ENCODE measurements around the gene GSTM5.
"Not testable (repeated sequence)": the region's sequence is repeated elsewhere in the genome, so short reads cannot be mapped to it uniquely, and the experiment has no call there.

Gene GSTM5

DNA sequence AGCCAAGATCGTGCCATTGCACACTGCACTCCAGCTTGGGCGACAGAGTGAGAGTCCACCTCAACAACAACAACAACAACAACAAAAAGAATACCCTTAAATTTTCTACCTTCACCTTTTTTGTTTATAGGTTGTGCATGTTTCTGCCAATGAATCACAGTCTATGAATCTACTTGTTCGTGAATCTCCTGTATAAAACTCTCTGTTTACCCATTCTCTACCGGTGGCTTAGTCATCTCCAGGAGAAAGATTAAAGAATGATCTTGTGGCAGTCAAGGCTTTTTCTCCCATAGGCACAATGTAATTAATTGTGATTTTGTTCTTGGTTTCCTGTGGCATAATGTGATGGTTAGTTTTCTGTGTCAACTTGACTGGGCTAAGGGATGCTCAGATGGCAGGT is 14.2 kb upstream of the GSTM5 start:
- DNase-seq = not testable (repeated sequence)

DNA sequence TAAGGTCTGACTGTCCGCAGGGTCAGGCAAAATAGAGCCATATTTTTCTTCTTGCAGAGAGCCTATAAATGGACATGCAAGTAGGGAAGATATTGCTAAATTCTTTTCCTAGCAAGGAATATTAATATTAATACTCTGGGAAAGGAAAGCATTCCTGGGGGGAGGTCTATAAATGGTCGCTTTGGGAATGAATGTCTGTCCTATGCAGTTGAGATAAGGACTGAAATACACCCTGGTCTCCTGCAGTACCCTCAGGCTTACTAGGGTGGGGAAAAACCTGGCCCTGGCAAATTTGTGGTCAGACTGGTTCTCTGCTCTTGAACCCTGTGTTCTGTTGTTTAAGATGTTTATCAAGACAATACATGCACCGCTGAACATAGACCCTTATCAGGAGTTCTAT is 9.1 kb upstream of the GSTM5 start:
- not testable (repeated sequence) for DNase-seq

DNA sequence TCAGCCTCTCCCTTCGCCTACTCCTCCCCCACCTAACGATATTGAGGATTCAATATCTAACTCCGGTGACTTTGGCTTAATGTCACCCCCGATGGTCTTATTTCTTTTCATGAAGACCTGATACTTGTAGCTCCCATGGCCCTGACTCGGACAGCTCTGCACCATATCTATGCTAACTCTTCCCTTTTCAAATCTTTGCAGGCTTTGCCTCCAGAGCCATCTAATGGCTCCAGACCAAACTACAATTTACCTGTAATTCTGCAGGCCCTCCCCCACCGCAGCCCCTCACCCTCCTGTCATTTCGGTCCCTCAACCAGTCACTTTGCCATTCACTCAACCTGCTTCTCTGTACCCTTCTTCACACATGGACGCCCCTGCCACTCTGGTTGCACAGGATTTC is 7.9 kb upstream of the GSTM5 start:
- DNase-seq = no peak

DNA sequence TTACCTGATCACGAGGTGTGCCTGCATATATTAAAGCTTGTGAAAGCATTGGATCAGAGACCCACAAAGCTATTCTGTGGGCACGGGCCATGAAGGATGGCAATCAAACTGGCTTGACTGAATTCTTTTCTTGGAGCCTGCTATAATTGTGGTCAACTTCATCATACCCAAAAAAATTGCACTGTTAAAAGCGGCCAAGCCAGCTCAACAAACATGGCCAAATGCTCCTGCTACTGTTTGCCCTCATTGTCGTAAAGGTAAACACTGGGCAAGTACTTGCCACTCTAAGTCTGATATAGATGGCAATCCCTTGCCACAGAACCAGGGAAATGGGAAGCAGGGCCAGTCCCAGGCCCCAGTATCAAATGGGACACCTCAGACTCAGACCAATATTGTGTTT is 6.6 kb upstream of the GSTM5 start:
- DNase-seq = no peak

DNA sequence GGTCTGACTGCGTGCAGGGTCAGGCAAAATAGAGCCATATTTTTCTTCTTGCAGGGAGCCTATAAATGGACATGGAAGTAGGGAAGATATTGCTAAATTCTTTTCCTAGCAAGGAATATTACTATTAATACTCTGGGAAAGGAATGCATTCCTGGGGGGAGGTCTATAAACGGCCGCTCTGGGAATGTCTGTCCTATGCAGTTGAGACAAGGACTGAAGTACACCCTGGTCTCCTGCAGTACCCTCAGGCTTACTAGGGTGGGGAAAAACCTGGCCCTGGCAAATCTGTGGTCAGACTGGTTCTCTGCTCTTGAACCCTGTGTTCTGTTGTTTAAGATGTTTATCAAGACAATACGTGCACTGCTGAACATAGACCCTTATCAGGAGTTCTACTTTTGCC is 3.1 kb upstream of the GSTM5 start:
- not testable (repeated sequence) for DNase-seq

DNA sequence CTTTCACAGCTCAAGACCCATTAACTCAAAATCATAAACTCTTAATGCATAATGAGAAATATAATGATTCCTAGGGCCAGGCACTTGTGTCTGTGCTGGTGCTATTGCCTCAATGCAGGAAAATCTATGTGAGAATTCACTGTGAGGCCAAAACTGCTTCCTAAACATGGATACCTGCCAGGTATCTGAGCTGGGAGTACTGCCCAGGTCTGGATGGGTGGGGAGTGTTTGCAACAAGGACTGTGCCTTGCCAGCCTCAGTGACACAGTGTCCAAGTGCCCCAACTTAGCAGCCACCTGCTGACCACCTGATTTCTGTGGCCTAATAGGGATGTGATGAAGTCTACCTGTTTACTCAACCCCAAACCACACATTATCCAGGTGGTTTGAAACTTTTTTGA is 2.2 kb upstream of the GSTM5 start:
- not testable (repeated sequence) for DNase-seq

DNA sequence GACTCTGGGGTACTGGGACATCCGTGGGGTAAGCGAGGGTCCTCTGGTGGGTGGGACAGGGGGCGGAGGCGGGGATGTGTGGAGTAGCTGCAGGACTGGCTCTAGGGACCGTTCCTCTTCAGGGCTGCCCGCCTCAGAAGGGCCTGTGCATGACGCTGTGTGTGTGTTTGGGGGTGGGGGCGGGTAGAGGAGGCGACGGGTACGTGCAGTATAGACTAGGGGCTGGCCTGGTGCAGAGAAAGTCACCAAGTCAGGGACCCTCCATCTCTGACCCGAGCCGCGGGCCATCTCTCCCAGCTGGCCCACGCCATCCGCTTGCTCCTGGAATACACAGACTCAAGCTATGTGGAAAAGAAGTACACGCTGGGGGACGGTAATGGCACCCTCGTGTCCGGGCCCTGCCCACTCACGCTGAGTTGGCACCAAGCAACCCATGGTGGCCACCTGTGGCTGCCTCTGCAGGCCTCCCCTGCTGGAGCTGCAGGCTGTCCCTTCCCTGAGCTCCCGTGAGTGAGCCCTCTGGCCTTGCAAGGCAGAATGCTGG is 342 bp downstream of the GSTM5 start:
- peak; percentile 0 for DNase-seq

DNA sequence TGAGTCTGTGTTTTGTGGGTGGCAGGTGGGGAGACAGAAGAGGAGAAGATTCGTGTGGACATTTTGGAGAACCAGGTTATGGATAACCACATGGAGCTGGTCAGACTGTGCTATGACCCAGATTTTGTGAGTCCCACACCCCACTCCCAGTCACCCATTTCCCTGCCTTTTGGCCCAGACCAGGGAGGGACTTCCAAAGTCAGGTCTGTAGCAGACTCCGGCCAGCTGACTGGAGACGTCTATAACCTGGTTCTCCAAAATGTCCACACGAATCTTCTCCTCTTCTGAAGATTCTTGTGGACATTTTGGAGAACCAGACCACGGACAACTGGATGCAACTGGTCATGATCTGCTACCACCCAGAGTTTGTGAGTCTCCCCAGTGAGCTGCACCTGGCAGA is 1.6 kb downstream of the GSTM5 start:
- DNase-seq = no peak

DNA sequence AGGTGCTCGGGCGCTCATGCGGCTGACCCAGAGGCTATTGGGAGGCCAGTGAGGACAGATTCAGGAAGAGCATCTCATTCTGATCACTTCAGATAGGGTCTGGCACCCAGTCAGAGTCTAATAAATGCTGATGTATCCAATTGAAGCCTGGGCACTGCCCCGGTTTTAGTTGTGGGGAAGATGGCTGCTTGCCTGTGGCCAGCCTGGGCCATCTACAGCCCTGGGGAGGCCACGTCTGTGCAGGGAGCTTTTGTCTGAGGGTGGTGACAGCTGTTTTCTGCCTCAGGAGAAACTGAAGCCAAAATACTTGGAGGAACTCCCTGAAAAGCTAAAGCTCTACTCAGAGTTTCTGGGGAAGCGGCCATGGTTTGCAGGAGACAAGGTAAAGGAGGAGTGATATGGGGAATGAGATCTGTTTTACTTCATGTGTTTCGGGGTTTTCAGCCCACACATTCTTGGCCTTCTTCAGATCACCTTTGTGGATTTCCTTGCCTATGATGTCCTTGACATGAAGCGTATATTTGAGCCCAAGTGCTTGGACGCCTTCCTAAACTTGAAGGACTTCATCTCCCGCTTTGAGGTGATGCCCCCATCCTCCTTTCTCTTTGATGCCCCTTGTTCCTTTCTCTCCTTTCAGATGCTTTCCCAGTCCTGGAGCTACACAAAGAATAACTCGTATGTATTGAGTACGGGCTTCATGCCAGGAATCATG is 2.8 kb downstream of the GSTM5 start:
- no peak for DNase-seq

DNA sequence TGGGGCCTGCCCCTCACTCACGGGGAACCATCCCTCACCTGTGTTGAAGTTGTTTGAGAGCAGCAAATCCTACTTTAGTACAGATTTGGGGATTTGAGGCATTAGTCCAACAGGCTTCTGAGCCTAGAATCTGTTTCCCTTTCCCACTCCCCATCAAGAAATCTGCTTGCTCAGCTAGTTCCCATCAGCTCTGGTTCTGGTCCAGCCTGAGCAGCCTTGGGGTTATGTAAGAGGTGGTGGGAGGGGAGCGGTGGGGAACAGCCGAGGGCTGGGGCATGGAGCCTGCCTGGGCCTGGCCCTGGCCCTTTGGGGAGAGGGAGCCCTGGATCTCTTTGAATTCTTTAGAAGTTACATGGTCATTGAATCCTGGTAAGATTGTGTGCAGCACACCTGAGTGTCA is 4.1 kb downstream of the GSTM5 start:
- no peak for DNase-seq

DNA sequence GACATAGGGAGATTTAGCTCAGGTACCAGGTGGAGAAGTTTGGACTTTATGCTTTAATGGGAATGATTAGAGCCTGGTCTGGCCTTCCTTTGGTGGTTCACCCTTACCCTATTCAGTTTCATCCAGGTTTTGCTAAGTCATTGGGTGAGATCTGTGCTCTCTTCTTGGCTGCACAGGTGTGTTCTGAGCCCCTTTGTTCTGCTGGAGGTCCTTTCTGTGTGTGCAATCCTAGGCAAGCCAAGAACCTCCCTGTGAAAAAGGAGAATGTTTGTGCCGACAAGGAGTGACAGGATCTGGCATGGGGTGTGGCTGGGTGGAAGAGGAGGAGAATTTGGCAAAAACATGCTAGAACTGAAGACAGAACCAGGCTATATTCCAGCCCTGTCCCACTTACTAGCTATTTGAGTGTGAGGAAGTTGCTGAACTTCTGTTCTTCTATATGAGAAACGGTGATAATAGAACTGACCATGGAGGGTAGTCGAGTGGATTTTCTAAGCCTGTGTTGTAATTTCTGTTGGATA is 4.6 kb downstream of the GSTM5 start:
- DNase-seq = no peak

DNA sequence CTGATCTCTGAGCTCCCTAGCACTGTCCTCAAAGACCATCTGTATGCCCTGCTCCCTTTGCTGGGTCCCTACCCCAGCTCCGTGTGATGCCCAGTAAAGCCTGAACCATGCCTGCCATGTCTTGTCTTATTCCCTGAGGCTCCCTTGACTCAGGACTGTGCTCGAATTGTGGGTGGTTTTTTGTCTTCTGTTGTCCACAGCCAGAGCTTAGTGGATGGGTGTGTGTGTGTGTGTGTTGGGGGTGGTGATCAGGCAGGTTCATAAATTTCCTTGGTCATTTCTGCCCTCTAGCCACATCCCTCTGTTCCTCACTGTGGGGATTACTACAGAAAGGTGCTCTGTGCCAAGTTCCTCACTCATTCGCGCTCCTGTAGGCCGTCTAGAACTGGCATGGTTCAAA is 5.7 kb downstream of the GSTM5 start:
- no peak for DNase-seq

DNA sequence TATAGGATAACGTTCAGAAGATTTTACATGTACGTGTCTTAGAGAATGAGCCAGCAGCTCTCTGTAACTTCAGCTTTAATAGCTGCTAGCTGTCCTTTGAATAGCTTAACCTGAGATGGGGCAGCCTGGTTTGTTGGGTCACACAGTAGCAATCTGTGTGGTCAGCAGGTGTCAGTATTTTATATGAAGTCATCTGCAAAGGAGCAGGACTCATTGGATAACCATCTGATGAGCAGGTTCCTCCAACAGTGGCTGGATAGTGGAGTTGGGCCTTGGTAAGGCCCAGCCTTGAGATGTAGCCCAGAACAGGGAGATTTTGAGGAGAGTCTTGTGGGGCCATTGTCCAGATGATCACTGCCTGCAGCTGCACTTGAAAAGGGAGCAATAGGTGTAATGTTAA is 6.4 kb downstream of the GSTM5 start:
- peak; percentile 35 for DNase-seq

DNA sequence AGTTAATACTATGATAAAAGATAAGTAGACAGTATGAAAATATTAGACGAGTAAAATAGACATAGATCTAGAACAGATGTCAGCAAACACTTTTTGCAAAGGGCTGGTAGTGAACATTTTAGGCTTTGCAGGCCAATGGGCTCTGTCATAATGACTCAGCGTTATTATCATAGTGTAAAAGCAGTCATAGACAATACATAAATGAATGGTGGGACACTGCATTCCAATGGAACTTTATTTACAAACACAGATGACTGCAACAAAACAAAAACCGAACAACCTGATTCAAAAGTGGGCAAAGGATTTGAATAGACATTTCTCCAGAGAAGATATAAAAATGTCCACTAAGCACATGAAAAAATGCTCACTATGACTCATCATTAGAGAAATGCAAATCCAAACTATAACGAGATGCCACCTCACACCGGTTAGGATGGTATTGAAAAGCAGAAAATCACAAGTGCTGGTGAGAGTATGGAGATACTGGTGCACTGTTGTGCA is 7.3 kb downstream of the GSTM5 start:
- DNase-seq = peak; percentile 62

DNA sequence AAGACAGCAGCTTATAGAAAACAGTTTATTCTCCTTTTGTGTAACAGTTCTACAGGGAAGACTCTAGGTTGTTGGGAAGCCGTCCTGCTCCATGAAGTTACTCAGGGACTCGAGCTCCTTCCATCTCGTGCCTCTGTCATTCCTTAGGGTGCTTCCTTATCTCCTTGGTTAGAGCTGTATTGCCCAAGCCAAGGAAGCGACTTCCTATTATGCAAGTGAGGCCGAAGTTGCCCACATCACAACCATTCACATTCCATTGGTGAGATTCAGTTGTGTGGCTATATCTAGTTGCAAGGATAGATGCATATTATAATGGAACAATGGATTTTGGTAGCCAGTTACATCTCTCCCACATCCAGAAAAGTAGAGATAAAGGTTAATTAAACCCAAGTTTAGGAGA is 9.0 kb downstream of the GSTM5 start:
- DNase-seq = peak; percentile 35

DNA sequence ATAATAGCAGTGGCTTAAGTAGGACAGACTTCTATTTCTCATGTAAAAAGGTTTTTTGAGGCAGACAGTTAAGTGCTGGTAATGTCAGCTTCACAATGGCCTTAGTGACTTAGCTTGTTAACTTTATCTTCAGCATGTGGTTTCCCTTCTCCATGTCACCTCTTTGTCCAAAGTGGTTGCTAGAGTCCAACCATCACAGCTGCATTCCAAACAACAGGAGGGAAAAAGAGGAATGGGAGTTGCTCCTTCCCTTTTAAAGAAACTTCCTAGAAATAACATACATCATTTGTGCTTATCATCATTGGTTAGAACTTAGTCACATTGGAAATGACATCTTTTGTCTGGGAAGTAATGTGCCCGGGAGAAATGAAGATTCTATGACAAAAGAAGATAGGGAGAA is 9.9 kb downstream of the GSTM5 start:
- no peak for DNase-seq

DNA sequence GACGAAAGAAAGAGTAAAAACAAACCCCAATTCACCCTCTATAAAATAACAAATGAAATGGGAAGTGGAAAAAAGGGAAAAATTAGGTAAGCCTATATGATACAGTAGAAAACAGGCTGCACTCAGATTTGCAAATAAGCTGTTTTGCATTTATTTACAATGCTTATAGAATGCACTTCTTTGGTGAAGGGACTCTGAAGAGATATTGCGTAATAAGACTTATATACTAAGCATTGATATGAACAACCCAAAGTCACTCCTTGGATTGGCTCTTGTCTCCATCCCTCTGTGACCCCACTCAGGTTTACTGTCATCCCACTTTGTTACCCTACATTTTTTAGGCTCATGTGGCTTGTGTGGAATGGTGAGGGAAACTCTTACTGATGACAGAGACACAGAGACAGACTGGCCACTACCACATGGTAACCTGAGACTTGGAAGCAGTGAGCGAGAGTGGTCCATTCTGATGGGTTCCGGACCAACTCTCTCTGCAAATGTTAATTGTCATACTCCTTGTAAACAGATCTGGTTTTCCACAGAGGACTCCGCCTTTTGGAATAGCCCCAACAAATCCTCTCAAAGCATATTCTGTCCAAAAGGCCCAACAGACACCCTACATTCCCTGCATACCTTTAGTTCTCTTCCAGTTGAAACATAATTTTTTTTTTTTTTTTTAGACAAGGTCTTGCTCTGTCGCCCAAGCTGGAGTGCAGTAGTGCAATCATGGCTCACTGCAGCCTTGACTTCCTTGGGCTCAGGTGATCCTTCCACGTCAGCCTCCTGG is 11.0 kb downstream of the GSTM5 start:
- peak; percentile 50 for DNase-seq

DNA sequence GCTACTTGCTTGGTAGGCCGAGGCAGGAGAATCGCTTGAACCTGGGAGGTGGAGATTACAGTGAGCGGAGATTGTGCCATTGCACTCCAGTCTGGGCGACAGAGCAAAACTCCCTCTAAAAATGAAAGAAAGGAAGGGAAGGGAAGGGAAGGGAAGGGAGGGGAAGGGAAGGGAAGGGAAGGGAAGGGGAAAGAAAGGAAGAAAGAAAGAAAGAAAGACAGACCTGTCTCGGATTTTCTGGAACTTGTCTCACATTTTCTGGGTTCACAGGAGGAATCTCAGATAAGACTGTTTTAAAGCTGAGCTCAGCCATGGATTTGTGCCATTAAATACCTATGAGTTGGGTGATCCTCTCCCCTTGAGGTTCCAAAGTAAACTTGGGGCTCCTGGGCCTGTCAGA is 12.9 kb downstream of the GSTM5 start:
- DNase-seq = no peak

DNA sequence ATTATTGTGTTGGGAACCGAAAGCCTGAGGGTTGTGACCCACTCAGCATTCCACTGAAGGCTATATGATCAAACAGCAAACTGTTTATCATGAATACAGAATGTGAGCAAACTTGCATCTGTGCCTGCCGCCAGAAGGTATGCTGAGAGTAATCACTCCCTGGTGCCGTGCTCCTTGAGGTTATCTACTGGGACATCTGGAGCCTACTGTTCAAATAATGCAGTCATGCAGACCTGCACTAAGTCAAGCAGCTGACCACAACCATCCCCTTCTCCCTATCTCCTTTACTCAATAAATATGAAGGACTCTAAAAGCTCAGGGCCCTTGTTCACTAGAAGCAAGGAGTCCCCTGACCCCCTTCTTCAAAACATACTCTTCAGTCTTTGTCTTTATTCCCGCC is 13.5 kb downstream of the GSTM5 start:
- no peak for DNase-seq

DNA sequence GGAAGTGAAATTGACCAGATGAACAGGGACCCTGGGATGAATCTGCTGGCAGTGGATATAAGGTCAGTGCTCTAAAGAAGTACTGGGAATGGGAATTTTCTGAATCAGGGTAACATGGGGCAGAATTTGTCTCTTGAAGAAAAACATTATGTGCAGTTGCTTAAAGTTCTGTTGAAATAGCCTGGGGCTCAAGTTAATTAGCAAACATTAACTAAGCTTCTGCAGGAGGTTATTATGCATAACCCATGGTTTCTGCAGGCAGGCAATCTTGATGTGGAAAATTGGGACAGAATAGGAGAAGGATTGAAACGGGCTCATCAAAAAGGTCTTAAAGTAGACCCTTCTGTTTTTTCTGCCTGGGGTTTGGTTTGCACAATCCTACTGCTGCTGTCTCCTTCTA is 14.0 kb downstream of the GSTM5 start:
- no peak for DNase-seq

DNA sequence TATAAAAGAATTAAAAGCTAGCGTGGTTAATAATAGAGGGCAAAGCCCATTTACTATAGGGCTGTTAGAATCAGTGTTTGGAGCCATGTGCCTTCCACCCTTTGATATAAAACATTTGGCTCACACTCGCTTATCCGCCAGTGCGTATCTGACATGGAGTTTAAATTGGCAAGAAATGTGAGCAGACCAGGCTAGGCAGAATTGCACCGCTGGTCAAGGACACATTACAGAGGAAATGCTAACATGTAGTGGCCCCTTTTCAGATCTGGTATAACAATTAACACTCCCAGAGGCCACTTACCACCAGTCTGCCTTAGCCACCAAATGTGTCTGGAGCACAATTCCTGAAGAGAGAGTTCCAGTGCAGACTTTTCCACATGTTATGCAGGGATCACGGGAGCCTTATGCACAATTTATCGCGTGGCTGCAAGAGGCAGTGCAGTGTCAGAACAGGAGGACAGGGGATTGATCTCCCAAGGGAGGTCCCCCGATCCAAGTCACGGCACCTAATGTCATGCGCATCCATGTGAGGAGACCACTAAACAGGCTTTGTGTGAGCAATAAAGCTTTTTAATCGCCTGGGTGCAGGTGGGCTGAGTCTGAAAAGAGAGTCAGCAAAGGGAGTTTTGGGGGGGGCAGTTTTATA is 14.8 kb downstream of the GSTM5 start:
- DNase-seq = no peak

DNA sequence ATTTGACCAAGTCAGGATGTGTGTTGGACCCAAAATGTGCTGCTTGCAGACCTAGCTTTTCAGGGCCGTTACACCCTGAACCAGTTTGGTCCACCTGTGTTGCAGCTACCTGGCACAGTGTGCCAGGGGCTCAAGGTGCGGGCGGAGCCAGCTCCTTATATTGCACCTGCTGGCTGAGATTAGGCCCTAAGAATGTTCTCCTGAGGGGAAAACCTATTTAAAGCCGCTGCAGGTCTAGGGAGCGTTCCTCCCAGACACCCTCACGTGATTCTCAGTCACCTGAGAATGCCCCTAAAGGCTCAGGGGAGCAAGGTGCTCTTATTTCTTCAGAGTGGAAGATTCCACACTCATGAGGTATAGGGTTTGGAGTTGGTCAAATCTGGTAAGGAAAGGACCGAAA is 16.8 kb downstream of the GSTM5 start:
- no peak for DNase-seq

DNA sequence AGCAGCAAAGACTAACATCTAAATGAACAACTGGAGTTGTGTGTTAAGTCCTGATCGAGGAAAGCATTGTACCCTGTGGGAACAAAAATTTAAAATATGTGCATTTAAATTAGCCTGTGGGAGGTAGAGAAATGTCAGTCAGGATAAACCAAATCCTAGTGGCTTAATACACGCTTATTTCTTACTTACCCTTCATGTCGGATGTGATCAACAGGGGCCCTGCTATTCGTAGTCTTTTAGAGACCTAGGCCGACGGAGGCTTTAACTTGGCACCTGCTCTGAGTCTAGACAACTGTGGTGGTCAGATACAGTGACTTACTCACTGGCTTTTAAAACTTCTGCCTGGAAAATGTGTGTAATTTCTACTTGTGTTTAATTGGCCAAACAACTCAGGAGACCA is 18.6 kb downstream of the GSTM5 start:
- DNase-seq = no peak

Data from EL (cell line).